HEK293T (cell line): ENCODE data around the gene DNAH1.

Source experiments
- BHLHE40 ChIP-seq: fragments of 450-650 bp; IDR thresholded peaks from 2 replicates; pipeline ENCODE4 v1.6.1; 2016; ENCODE audit warnings: mild to moderate bottlenecking, moderate library complexity, borderline replicate concordance
- FOXA1 ChIP-seq: fragments of 450-650 bp; IDR thresholded peaks from 2 replicates; pipeline ENCODE4 v1.6.1; 2016; ENCODE audit warnings: mild to moderate bottlenecking
- FOXK2 ChIP-seq: fragments of 450-650 bp; IDR thresholded peaks from 2 replicates; pipeline ENCODE4 v1.6.1; 2016; ENCODE audit warnings: mild to moderate bottlenecking
- FOXM1 ChIP-seq: fragments of 450-650 bp; IDR thresholded peaks from 2 replicates; pipeline ENCODE4 v1.6.1; 2017; ENCODE audit warnings: mild to moderate bottlenecking, borderline replicate concordance
- L3MBTL2 ChIP-seq: fragments of 450-650 bp; conservative IDR thresholded peaks from 2 replicates; pipeline ENCODE4 v1.6.1; 2016; ENCODE audit warnings: mild to moderate bottlenecking
- NFRKB ChIP-seq: fragments of 450-650 bp; IDR thresholded peaks from 2 replicates; pipeline ENCODE4 v1.6.1; 2016; ENCODE audit warnings: mild to moderate bottlenecking, moderate library complexity
- SP1 ChIP-seq: fragments of 450-650 bp; IDR thresholded peaks from 2 replicates; pipeline ENCODE4 v1.6.1; 2017
- SUZ12 ChIP-seq: fragments of 450-650 bp; IDR thresholded peaks from 2 replicates; pipeline ENCODE4 v1.6.1; 2016; ENCODE audit warnings: mild to moderate bottlenecking
- TF ChIP-seq, protein P1 (sequence below): fragments of 450-650 bp; IDR thresholded peaks from 2 replicates; pipeline ENCODE4 v1.6.1; 2016

DNA sequence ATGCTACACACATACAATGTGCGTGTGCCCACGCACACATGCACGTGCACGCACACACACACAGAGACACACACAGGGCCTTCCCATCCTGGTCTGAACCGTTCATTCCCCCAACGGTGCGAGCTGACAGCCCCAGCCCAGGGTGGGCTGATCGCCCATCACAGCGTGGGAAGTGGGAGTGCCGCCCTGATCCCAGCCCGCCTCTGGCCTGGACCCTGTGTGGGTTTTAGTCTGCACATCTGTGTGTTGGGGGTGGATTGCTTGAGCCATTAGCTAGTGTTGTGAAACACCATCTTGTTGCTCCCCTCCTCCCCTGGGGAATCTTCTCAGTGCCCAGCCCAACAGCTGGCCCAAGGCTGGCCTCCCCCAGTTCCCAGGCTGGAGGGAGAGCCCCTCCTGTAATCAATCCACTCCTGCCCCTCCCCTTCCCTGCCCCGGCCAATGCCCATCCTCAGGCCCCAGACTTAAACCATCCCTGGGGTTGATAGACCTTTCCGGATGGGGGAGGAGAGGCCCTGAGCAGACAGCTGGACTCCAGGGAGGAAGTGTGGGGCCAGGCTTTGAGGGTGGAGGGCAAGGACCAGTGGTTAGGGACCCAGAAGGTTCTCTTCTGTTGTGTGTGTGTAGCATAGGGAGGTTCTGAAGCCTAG is 120.5 kb downstream of the DNAH1 start:
- no peak for TF ChIP-seq BHLHE40
- TF ChIP-seq SP1, result no peak
- TF ChIP-seq, protein P1, sequence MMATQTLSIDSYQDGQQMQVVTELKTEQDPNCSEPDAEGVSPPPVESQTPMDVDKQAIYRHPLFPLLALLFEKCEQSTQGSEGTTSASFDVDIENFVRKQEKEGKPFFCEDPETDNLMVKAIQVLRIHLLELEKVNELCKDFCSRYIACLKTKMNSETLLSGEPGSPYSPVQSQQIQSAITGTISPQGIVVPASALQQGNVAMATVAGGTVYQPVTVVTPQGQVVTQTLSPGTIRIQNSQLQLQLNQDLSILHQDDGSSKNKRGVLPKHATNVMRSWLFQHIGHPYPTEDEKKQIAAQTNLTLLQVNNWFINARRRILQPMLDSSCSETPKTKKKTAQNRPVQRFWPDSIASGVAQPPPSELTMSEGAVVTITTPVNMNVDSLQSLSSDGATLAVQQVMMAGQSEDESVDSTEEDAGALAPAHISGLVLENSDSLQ, result no peak
- TF ChIP-seq FOXM1, result no peak
- no peak for TF ChIP-seq FOXA1
- no peak for TF ChIP-seq L3MBTL2
- TF ChIP-seq NFRKB, result no peak
- no peak for TF ChIP-seq SUZ12
- TF ChIP-seq FOXK2, result no peak
